Measurements from ENCODE around the gene MC1R.

- TF ChIP-seq CTCF (IDR thresholded peaks at IDR 0.05) (no peak), USF2 (CRISPR knock-in tag; IDR thresholded peaks at IDR 0.05) (no peak), NR1H2 (CRISPR knock-in tag; IDR thresholded peaks at IDR 0.05) (no peak)
These were observed 48.8 kb upstream of the MC1R start for GRCh38 chr16:89869911-89870310.

All from WTC11 (cell line).